GM08714 (cell line): ENCODE results near the gene CABLES1.

ENCODE experiments used
- H3K4me3 ChIP-seq: fragments of 200-500 bp; sonication (Bioruptor generic); 2 replicates; pipeline ENCODE4 v1.5.1; 2014; ENCODE audit warnings: mild to moderate bottlenecking, low read length, inconsistent platforms
- ZNF274 ChIP-seq: IDR thresholded peaks from 2 replicates; pipeline ENCODE4 v1.6.1; 2012; ENCODE audit warnings: mild to moderate bottlenecking, low read depth, low read length

CABLES1 gene

GRCh38 chr18:23212161-23212560 lies 76.9 kb downstream of the CABLES1 start:
- no peak for TF ChIP-seq ZNF274
- H3K4me3 ChIP-seq, result no peak overlapping the region

GRCh38 chr18:23213200-23213599 lies 77.9 kb downstream of the CABLES1 start:
- no peak overlapping the region for H3K4me3 ChIP-seq
- TF ChIP-seq ZNF274, result no peak

GRCh38 chr18:23217781-23218180 lies 82.5 kb downstream of the CABLES1 start:
- no peak overlapping the region for H3K4me3 ChIP-seq
- no peak for TF ChIP-seq ZNF274

GRCh38 chr18:23220355-23220754 lies 85.1 kb downstream of the CABLES1 start:
- TF ChIP-seq ZNF274, result no peak
- H3K4me3 ChIP-seq, result no peak overlapping the region

GRCh38 chr18:23223641-23224040 lies 88.4 kb downstream of the CABLES1 start:
- no peak overlapping the region for H3K4me3 ChIP-seq

GRCh38 chr18:23225503-23225902 lies 90.2 kb downstream of the CABLES1 start:
- no peak overlapping the region for H3K4me3 ChIP-seq
- no peak for TF ChIP-seq ZNF274

More at GRCh38 chr18:23223641-23224040, 88.4 kb downstream of the CABLES1 start:
- no peak for TF ChIP-seq ZNF274

GRCh38 chr18:23226391-23226790 lies 91.1 kb downstream of the CABLES1 start:
- no peak for TF ChIP-seq ZNF274
- H3K4me3 ChIP-seq, result no peak overlapping the region

GRCh38 chr18:23226930-23227725 lies 91.8 kb downstream of the CABLES1 start:
- no peak for TF ChIP-seq ZNF274
- no peak overlapping the region for H3K4me3 ChIP-seq

GRCh38 chr18:23227726-23228070 lies 92.4 kb downstream of the CABLES1 start:
- TF ChIP-seq ZNF274, result no peak
- H3K4me3 ChIP-seq, result no peak overlapping the region; the same call in 1 of the 2 replicates

GRCh38 chr18:23228102-23229061 lies 93.1 kb downstream of the CABLES1 start:
- peak overlapping the region; percentile 16; the same call in 1 of the 2 replicates for H3K4me3 ChIP-seq
- no peak for TF ChIP-seq ZNF274

GRCh38 chr18:23229472-23229871 lies 94.2 kb downstream of the CABLES1 start:
- TF ChIP-seq ZNF274, result no peak
- no peak overlapping the region for H3K4me3 ChIP-seq

- no peak for TF ChIP-seq ZNF274
These were observed 95.4 kb downstream of the CABLES1 start for GRCh38 chr18:23230686-23231085.

GRCh38 chr18:23231340-23232021 lies 96.2 kb downstream of the CABLES1 start:
- H3K4me3 ChIP-seq, result peak overlapping the region; percentile 1; the same call in 1 of the 2 replicates
- no peak for TF ChIP-seq ZNF274

More at GRCh38 chr18:23230686-23231085, 95.4 kb downstream of the CABLES1 start:
- H3K4me3 ChIP-seq, result no peak overlapping the region

GRCh38 chr18:23232331-23232730 lies 97.0 kb downstream of the CABLES1 start:
- TF ChIP-seq ZNF274, result no peak
- no peak overlapping the region; the same call in 1 of the 2 replicates for H3K4me3 ChIP-seq
